ENCODE data around the gene CRISPLD2.

GRCh38 chr16:84818133-84818532 is 1.7 kb upstream of the CRISPLD2 start:
- TF ChIP-seq CTCF (IDR thresholded peaks at IDR 0.05; ENCODE audit: insufficient read depth, low read length) (no peak), POLR2AphosphoS5 (IDR thresholded peaks at IDR 0.05; ENCODE audit: low read depth) (no peak), GABPA (IDR thresholded peaks at IDR 0.05; ENCODE audit: low read depth) (no peak), REST (IDR thresholded peaks at IDR 0.05; ENCODE audit: insufficient replicate concordance, low read depth) (no peak), SPI1 (IDR thresholded peaks at IDR 0.05; ENCODE audit: borderline replicate concordance, low read depth) (no peak)

All from HL-60 (cell line).